AG10803 (cell line): Measurements from ENCODE around the gene LMNTD2.

Experiments used
- DNase-seq: peaks from one replicate; pipeline ENCODE4 v3.0.0; 2010; ENCODE audit warnings: low read depth
- H3K4me3 ChIP-seq: 2 replicates; pipeline ENCODE4 v1.5.1; 2011; ENCODE audit warnings: mild to moderate bottlenecking, low read length, control low read depth
- CTCF ChIP-seq: conservative IDR thresholded peaks from 2 replicates; pipeline ENCODE4 v1.5.1; 2011; ENCODE audit warnings: mild to moderate bottlenecking, low read length, control low read depth, inconsistent platforms

LMNTD2 gene

DNA sequence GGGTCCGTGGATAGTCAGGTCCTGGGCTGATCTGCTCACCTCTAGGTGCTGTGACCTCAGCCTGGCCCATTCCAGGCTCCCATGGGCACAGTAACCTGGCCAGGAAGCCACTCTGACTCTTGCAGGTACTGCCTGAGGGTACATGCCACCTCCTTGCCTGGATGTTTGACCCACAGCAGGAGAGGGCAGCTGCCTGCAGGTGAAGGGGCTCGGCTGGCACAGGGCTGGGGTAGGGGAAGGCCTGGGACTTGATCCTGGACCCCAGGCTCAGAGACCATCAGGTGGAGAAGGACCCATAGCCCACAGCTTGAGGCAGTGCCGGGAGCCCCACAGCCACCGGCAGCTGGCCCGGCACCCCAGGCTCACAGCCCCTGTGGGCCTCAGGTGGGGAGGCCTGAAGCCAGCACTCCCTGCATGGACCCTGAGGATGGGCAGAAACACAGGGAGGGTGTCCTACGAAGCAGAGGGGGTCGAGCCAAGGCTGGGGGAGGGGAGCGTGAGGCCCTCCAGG lies 20.5 kb downstream of the LMNTD2 start:
- no peak for DNase-seq
- H3K4me3 ChIP-seq, result no peak overlapping the region
- TF ChIP-seq CTCF, result no peak

GRCh38 chr11:538431-539051 lies 22.0 kb downstream of the LMNTD2 start:
- no peak overlapping the region for H3K4me3 ChIP-seq
- TF ChIP-seq CTCF, result no peak
- no peak for DNase-seq

DNA sequence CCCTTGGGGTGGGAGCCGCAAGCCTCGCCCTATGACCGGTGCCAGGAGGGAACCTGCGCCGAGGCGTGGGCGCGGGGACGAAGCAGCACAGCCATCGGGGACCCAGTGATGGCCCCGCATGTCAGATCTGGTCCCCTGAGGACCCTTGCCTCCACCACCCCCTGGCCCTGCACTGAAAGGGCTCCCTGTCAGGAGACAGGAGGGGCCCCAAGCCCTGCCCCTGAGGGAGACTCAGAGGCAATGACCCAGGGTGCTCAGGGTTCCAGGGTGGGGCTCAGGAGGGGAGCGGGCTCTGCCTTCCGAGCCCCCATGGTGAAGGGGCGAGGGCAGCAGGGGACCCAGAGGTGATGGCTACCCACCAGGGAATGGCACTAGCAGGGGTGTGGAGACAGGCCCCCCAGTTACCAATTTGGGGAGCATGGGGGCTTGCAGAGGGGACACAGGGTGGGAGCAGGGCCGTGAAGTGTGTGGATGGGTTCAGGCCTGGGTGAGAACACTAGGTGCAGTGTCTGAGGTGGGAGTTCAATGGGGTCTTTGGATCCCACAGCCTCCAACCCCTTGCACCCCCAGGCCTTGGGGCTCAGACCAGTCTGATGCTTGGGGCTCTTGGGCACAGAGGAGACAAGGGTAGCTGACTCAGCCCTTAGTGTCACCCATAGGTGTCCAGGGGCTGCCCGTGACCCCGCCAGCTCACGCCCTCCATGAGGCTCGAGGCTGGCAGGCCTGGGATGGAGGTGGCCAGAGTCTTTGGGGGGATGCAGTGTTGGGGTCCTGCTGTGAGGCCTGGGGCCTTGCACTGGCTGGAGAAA lies 22.7 kb downstream of the LMNTD2 start:
- peak overlapping the region; percentile 38 for H3K4me3 ChIP-seq
- TF ChIP-seq CTCF, result no peak
- no peak for DNase-seq

DNA sequence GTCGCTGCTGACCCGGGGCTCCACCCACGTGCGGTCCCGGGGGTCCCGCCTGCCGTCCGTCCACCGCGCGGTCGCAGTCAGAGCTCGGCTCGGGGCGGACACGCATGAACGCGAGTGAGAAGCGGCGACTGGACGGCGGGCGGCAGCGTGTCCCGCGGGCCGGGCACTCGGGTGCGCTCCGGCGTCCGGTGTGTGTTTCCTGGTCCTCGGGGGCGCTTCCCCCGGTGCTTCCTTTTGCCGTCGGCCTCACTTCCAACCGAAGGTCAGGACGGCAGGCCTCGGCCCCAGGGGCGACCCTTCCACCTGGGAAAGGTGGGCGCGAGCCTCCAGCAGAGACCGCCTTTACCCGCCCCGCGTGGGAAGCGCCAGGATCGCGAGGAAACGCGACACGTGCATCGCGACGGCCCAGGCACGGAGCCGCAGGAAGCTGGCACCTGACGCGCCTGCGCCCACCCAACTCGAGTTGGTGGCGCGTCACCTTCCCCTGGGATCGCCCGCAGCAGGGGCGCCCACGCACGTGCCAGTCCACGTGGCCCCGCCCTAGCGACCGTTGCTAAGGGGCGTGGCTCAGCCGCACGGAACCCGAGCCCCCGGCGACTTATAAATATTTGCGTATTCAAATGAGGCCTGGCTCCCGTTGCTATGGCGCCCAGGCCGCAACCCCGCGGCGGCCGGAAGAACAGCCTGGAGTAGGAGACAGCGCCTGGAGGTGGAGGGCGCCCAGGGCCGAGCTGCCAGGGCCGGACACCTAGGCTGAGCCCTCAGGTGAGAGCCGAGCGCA lies 23.5 kb downstream of the LMNTD2 start, which contains the start of gene LRRC56:
Gene LRRC56, plus strand, starts transcription at position 687 of the 781 bp plus-strand sequence. CDS start 3,158 bp downstream, outside the sequence.
- no peak for TF ChIP-seq CTCF
- DNase-seq, result peak; percentile 79
- peak within 1 kb of the TSS; percentile 38 for H3K4me3 ChIP-seq

- DNase-seq, result peak; percentile 93
- no peak for TF ChIP-seq CTCF
Observed at GRCh38 chr11:535519-536454, 24.8 kb downstream of the LMNTD2 start, which contains the start of gene HRAS. HRAS (minus strand) TSS chr11:535576.

GRCh38 chr11:535210-535518 lies 25.4 kb downstream of the LMNTD2 start:
- TF ChIP-seq CTCF, result no peak
- no peak for DNase-seq
- peak overlapping the region; percentile 72 for H3K4me3 ChIP-seq

More at GRCh38 chr11:535519-536454, 24.8 kb downstream of the LMNTD2 start, which contains the start of gene HRAS:
- H3K4me3 ChIP-seq, result peak within 1 kb of the TSS; percentile 72
